CD4-positive, alpha-beta T cell treated with Interleukin-2 at 100 ng/mL for 4 hours (primary cell): ENCODE results near the gene ELL3.
"Not testable (repeated sequence)": the region's sequence is repeated elsewhere in the genome, so short reads cannot be mapped to it uniquely, and the experiment has no call there.

Source experiments
- DNase-seq: peaks from one replicate; pipeline ENCODE4 v3.0.0-alpha.2; 2020; ENCODE audit warnings: low spot score

Gene ELL3, protein sequence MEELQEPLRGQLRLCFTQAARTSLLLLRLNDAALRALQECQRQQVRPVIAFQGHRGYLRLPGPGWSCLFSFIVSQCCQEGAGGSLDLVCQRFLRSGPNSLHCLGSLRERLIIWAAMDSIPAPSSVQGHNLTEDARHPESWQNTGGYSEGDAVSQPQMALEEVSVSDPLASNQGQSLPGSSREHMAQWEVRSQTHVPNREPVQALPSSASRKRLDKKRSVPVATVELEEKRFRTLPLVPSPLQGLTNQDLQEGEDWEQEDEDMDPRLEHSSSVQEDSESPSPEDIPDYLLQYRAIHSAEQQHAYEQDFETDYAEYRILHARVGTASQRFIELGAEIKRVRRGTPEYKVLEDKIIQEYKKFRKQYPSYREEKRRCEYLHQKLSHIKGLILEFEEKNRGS

GRCh38 chr15:43776718-43777266 is at the start of gene ELL3:
ELL3 (minus strand) TSS chr15:43776966; CDS start chr15:43776901, 65 bp downstream.
- DNase-seq = peak; percentile 72

GRCh38 chr15:43826029-43826507 is 49.3 kb upstream of the ELL3 start:
- DNase-seq = no peak

DNA sequence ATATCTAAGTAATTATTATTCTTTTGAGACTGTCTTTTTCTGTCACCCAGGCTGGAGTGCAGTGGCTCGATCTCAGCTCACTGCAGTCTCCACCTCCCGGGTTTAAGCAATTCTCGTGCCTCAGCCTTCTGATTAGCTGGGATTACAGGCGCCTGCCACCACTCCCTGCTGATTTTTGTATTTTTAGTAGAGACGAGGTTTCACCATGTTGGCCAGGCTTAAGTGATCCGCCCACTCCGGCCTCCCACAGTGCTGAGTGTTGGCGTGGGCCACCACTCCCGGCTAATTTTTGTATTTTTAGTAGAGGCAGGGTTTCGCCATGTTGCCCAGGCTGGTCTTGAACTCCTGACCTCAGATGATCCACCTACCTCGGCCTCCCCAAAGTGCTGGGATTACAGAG is 48.5 kb upstream of the ELL3 start:
- DNase-seq = not testable (repeated sequence)

GRCh38 chr15:43824302-43825246 is 47.8 kb upstream of the ELL3 start, which contains the start of gene MFAP1:
MFAP1 (minus strand) TSS chr15:43824690; CDS start chr15:43824569, 121 bp downstream.
- DNase-seq = peak; percentile 94

DNA sequence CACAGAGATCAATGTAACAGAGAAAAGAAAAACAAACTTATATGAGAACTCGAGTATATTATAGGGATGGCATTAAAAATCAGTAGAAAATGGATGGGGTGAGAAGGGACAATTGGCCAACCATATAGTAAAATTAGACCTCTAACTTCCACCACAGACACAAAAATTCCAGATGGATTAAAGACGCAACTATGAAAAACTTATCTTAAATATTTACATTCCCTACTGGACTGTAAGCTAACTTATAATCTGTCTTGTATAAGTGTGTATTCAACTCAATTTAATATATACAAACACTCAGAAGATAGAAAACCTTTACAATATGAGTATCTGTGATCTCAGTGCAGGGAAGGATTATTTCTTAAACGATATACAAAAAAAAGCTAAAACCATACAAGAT is 44.7 kb upstream of the ELL3 start:
- no peak for DNase-seq

DNA sequence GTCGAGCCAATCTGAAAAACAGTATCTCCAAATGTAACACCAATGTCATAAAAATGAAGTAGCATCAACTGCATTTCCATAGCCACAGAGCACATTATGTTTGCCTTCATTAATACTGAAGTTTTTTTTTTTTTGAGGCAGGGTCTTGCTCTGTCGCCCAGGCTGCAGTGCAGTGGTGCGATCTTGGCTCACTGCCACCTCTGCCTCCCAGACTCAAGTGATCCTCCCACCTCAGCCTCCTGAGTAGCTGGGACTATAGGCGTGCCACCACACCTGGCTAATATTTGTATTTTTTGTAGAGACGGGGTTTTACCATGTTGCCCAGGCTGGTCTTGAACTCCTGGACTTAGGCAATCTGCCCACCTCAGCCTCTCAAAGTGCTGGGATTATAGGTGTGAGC is 38.3 kb upstream of the ELL3 start:
- not testable (repeated sequence) for DNase-seq

DNA sequence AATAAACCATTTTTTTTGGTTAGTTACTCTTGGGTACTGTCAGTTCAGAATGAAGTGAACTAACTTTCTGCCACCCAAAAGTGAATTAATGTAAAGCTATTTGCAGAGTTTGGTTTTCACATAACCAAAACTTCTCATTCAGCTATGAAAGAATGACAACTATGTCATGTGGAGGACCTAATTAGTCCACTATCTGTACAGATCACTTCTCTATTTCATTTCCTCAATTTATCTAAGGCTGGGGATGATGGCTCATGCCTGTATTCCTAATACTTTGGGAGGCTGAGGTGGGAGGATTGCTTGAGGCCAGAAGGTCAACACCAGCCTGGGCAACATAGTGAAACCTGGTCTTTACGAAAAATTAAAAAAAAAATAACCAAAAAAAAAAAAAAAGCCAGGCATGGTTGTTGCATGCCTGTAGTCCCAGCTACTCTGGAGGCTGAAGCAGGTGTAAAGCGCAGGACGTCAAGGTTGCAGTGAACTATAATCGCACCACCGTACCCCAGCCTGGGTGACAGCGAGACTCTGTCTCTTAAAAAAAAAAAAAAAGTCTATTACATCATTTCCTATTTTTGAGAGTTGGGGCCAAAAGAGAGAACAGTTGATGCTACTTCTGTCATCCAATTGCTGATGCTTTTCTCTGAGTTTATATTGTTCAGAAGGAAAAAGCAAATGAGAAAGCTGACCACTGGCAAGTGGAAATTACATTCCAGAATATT is 32.4 kb upstream of the ELL3 start:
- DNase-seq = no peak

DNA sequence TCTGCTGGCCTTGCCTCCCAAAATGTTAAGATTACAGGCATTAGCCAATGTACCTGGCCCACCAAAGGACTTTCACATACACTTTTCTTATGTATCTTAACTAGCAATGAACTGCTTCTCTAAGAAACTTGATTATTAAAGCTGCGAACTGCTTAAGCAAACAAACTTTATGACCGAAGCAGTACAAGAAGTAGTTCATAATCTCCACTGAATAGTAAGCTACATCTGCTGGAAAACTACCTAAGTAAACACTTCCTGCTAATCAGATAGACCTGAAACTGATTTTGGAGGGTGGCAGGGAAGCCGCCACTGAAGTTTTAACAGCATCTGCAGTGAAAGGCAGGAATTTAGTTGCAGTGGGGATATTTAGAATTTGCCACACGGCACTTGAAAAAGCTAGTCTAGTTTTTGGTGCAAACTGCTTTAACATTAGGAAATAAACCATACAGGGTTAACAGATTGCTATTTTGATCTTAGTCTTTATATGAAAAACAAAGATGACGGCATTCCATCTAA is 31.7 kb upstream of the ELL3 start:
- no peak for DNase-seq

- DNase-seq = not testable (repeated sequence)
These were observed 25.9 kb upstream of the ELL3 start for GRCh38 chr15:43802676-43803075.

GRCh38 chr15:43800286-43801141 is 23.7 kb upstream of the ELL3 start, which contains the start of gene HYPK:
HYPK (plus strand) TSS chr15:43800599; CDS start chr15:43800623, 24 bp downstream.
- DNase-seq = peak; percentile 92

DNA sequence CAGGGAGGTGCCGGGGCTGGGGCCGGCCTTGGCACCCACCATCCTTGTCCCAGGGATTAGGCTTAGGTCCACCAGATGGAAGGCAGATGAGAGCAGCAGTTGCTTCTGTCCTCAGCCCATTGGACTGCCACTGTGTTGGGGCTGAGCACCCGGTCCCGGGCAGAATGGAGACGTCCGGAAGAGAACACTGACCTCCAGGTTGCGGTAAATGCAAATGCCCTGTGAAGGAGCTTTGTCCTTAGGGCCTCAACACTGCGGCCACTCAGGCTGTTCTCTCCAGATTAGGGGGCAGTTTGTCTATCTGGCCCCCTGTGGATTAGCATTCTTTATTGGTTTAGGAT is 23.1 kb upstream of the ELL3 start, which contains the start of gene SERINC4:
Gene SERINC4 (minus strand): TSS at position 276 of the 341 bp plus-strand sequence. CDS start 234 bp downstream, at position 42.
- no peak for DNase-seq

- DNase-seq = no peak
These were observed 22.6 kb upstream of the ELL3 start for GRCh38 chr15:43799209-43799944.

DNA sequence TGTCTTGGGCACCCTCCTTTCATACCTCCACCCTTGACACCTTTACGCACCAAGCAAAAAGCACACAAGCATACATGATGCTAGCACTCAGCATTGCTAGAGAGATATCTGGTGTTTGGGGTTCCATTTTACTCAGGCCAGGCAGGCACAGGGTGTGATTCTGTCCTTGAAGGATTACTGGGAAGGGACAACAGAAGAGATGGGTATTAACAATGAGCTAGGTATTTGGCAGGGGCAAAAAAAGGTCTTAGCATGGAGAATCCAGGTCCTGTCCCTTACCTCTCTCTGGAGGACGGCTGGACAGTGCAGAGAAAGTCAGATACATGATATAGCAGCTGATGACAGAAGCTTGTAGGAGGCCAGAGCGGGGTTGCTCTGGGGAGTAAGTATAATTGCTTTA is 19.8 kb upstream of the ELL3 start:
- DNase-seq = no peak

DNA sequence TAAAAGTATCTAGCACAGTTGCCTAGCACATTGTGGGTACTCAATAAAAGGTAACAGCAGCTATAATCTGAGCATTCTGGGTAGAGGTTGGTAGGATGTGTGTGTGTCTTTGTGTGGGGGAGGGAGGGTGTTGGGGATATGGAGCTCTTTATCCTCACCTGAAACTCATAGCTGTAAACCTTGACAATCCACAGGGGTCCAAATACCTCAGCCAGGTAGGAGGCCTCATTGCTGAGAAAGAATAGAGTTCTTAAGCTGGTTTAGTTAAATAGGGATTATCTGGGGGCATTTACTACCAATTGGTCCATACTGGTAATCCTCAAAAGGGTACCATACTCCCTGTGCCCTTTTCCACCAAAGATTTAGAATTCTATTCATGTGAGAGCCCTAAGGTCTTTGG is 19.2 kb upstream of the ELL3 start:
- DNase-seq = no peak

GRCh38 chr15:43795197-43795596 is 18.4 kb upstream of the ELL3 start:
- DNase-seq = no peak

DNA sequence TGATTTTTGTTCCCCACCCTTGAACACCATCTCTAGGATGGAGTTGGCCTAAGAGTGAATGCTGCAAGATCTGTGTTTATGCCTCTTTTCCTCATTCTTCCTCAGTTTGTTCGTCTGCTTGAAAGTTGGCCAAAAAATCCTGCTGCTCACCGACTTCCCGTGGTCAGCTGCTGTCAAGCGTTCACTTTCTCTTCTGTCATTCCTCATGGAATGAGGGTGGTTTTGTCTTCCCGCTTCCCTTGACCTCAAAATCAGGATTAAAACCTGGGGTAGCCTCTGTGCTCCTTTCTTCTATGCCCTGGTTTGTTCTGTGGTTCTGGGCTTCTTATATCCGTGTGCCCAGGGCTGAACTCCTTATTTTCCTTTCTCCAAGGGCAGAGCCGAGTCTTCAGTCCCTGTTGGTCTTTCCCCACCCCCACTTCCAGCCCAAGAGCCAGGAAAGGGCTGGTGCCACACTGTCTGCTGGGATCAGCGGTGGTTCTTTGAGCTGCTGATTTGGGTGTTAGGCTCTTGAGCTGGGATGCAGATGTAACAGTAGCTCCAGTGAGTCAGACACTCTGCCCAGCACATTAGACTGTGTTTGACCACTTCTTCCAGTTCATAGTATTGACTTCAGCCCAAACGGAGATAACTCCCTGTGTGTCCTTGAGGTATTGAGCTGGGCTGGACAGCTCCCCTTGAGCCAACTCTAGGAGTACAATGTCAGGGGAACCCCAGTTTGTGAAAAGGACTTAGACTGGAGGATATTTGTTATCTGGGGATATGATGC is 17.7 kb upstream of the ELL3 start:
- no peak for DNase-seq

DNA sequence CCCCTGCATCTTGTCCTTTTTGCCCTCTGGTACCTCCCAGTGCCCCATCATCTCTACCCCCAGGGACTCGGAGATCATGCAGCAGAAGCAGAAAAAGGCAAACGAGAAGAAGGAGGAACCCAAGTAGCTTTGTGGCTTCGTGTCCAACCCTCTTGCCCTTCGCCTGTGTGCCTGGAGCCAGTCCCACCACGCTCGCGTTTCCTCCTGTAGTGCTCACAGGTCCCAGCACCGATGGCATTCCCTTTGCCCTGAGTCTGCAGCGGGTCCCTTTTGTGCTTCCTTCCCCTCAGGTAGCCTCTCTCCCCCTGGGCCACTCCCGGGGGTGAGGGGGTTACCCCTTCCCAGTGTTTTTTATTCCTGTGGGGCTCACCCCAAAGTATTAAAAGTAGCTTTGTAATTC is 16.9 kb upstream of the ELL3 start:
- no peak for DNase-seq

DNA sequence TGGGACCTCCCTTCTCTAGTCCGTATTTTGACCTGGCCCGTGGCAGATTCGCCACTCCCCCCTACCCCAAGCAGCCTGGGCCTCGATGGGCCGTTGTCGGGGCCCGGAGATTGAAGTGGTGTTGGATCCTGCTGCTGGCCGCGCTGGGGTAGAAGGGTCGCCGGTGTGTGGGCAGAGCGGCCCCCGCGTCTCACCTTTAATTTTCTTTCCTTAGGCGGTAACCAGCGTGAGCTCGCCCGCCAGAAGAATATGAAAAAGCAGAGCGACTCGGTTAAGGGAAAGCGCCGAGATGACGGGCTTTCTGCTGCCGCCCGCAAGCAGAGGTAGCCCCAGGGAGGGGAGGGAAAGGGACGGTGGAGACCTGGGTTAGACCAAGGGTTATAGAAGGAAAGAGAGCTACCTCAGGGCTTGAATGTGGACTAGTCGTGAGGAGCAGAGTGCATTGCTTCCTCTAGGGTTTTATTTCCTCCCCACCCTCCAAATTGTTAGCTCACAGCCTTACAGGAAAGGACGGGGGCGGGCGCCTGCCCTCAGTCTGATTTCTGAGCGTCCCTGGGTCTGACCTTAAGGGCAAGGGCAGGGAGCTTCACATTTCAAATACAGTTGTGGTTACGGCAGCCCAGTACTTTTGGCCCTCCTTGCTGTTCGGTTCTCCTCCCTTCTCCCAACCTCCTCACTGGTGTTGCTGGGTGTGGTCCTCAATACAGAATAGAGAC is 16.2 kb upstream of the ELL3 start:
- DNase-seq = peak; percentile 41
